Loucy (cell line): ENCODE data around the gene DLGAP1.

Source experiments
- H2AFZ ChIP-seq: fragments of 200-600 bp; sonication (generic); 2 replicates; pipeline ENCODE4 v1.6.0; 2016; ENCODE audit warnings: antibody characterized with exemption, mild to moderate bottlenecking, low read length, moderate library complexity
- H3F3A ChIP-seq: fragments of 200-600 bp; 2 replicates; pipeline ENCODE4 v1.6.0; 2016; ENCODE audit warnings: antibody characterized with exemption, low read depth, mild to moderate bottlenecking
- H3K27me3 ChIP-seq: fragments of 200-600 bp; sonication (generic); 2 replicates; pipeline ENCODE4 v1.6.1; 2014; ENCODE audit warnings: low read length, mild to moderate bottlenecking; ENCODE audit not compliant: insufficient read depth, poor library complexity, severe bottlenecking
- H3K36me3 ChIP-seq: fragments of 200-600 bp; sonication (generic); 2 replicates; pipeline ENCODE4 v1.6.1; 2016; ENCODE audit warnings: low read length; ENCODE audit not compliant: insufficient read depth
- H3K4me1 ChIP-seq: fragments of 200-600 bp; sonication (generic); 2 replicates; pipeline ENCODE4 v1.5.1; 2014; ENCODE audit warnings: low read length, mild to moderate bottlenecking; ENCODE audit not compliant: insufficient read depth, poor library complexity, severe bottlenecking
- H3K4me2 ChIP-seq: fragments of 200-600 bp; sonication (generic); 2 replicates; pipeline ENCODE4 v1.6.0; 2014; ENCODE audit warnings: antibody characterized with exemption, low read length, low read depth, mild to moderate bottlenecking; ENCODE audit not compliant: poor library complexity, severe bottlenecking
- H3K4me3 ChIP-seq: fragments of 200-600 bp; sonication (generic); 2 replicates; pipeline ENCODE4 v1.5.1; 2014; ENCODE audit warnings: low read length, mild to moderate bottlenecking, mixed read lengths; ENCODE audit not compliant: poor library complexity, severe bottlenecking
- H3K79me2 ChIP-seq: fragments of 200-600 bp; sonication (generic); 2 replicates; pipeline ENCODE4 v1.6.1; 2014; ENCODE audit warnings: low read length; ENCODE audit not compliant: insufficient read depth
- H3K9ac ChIP-seq: fragments of 200-600 bp; sonication (generic); 2 replicates; pipeline ENCODE4 v1.6.0; 2014; ENCODE audit warnings: mild to moderate bottlenecking, low read depth, low read length, moderate library complexity; ENCODE audit not compliant: poor library complexity, severe bottlenecking
- H3K9me2 ChIP-seq: fragments of 200-600 bp; sonication (generic); replicated peaks from 2 replicates; pipeline ENCODE4 v1.6.1; 2016; ENCODE audit warnings: low read depth, low read length, mixed read lengths
- H3K9me3 ChIP-seq: fragments of 200-600 bp; sonication (generic); 2 replicates; pipeline ENCODE4 v1.6.1; 2014; ENCODE audit warnings: mild to moderate bottlenecking, antibody characterized with exemption, low read length, low read depth; ENCODE audit not compliant: insufficient read depth
- H4K20me1 ChIP-seq: fragments of 200-600 bp; sonication (generic); 2 replicates; pipeline ENCODE4 v1.6.0; 2014; ENCODE audit warnings: antibody characterized with exemption, low read length, mild to moderate bottlenecking; ENCODE audit not compliant: insufficient read depth, poor library complexity, severe bottlenecking
- CTCF ChIP-seq: fragments of 200-600 bp; sonication (generic); conservative IDR thresholded peaks from 2 replicates; pipeline ENCODE4 v1.5.1; 2014; ENCODE audit warnings: mild to moderate bottlenecking, antibody characterized with exemption, low read length
- EZH2phosphoT487 ChIP-seq: fragments of 200-600 bp; IDR thresholded peaks from 2 replicates; pipeline ENCODE4 v1.6.1; 2018; ENCODE audit warnings: antibody characterized with exemption, mild to moderate bottlenecking, moderate library complexity, borderline replicate concordance

Gene DLGAP1

GRCh38 chr18:3495691-3496430 is 959.2 kb downstream of the DLGAP1 start:
- no peak overlapping the region for H3K9ac ChIP-seq
- no peaks in the 10 kb centered on the region for H3F3A ChIP-seq
- H3K27me3 ChIP-seq: no peaks in the 10 kb centered on the region
- no peaks in the 10 kb centered on the region for H3K9me3 ChIP-seq
- TF ChIP-seq CTCF: no peak
- TF ChIP-seq EZH2phosphoT487: no peak
- no peak overlapping the region for H3K4me2 ChIP-seq
- no peaks in the 10 kb centered on the region for H3K9me2 ChIP-seq
- no peak overlapping the region for H3K4me3 ChIP-seq
- no peaks in the 10 kb centered on the region for H4K20me1 ChIP-seq
- no peak overlapping the region for H2AFZ ChIP-seq
- no peaks in the 10 kb centered on the region for H3K79me2 ChIP-seq
- no peaks in the 10 kb centered on the region for H3K36me3 ChIP-seq
- H3K4me1 ChIP-seq: no peaks in the 10 kb centered on the region

- H3K4me1 ChIP-seq: no peaks in the 10 kb centered on the region
Observed at GRCh38 chr18:3494569-3494968, 960.5 kb downstream of the DLGAP1 start.

GRCh38 chr18:3494245-3494526 is 960.9 kb downstream of the DLGAP1 start:
- H3K4me3 ChIP-seq: no peak overlapping the region
- no peaks in the 10 kb centered on the region for H3K4me1 ChIP-seq
- H3K4me2 ChIP-seq: no peak overlapping the region
- TF ChIP-seq EZH2phosphoT487: no peak
- TF ChIP-seq CTCF: no peak
- no peaks in the 10 kb centered on the region for H3F3A ChIP-seq
- no peaks in the 10 kb centered on the region for H3K27me3 ChIP-seq
- no peaks in the 10 kb centered on the region for H3K79me2 ChIP-seq
- no peaks in the 10 kb centered on the region for H3K36me3 ChIP-seq
- no peaks in the 10 kb centered on the region for H4K20me1 ChIP-seq
- H3K9ac ChIP-seq: no peak overlapping the region
- H3K9me3 ChIP-seq: no peaks in the 10 kb centered on the region
- no peak overlapping the region for H2AFZ ChIP-seq
- no peaks in the 10 kb centered on the region for H3K9me2 ChIP-seq

More at GRCh38 chr18:3494569-3494968, 960.5 kb downstream of the DLGAP1 start:
- Histone ChIP-seq H3K4me2 (no peak overlapping the region), H3K27me3 (no peaks in the 10 kb centered on the region), H3K36me3 (no peaks in the 10 kb centered on the region), H3K9me2 (no peaks in the 10 kb centered on the region), H3K9ac (no peak overlapping the region), H3F3A (no peaks in the 10 kb centered on the region), H3K4me3 (no peak overlapping the region), H4K20me1 (no peaks in the 10 kb centered on the region), H3K79me2 (no peaks in the 10 kb centered on the region), H3K9me3 (no peaks in the 10 kb centered on the region), H2AFZ (no peak overlapping the region)
- TF ChIP-seq EZH2phosphoT487 (no peak), CTCF (no peak)
